Left ventricle myocardium inferior (tissue), 1 donor: ENCODE data around the gene CCDC77. TPM values are rescaled to one million over a fixed set of nuclear protein-coding genes. Genes with fewer than 3 reads are reported as not detected.
A peak's percentile ranks its signal among the peaks of the same experiment; 100 is the strongest.

ENCODE experiments used
- DNase-seq: peaks from one replicate; pipeline ENCODE4 v3.0.0-alpha.2; 2020
- H3K27ac ChIP-seq: fragments of 200-600 bp; replicated peaks from 2 replicates; pipeline ENCODE4 v1.8.0; 2021
- H3K27me3 ChIP-seq: fragments of 200-600 bp; 2 replicates; pipeline ENCODE4 v1.8.0; 2021; ENCODE audit warnings: low read depth
- H3K36me3 ChIP-seq: fragments of 200-600 bp; 2 replicates; pipeline ENCODE4 v1.8.0; 2021
- H3K4me1 ChIP-seq: fragments of 200-600 bp; 2 replicates; pipeline ENCODE4 v1.8.0; 2021
- H3K4me3 ChIP-seq: fragments of 200-600 bp; 2 replicates; pipeline ENCODE4 v1.8.0; 2021; ENCODE audit warnings: mild to moderate bottlenecking, moderate library complexity
- H3K9me3 ChIP-seq: fragments of 200-600 bp; replicated peaks from 2 replicates; pipeline ENCODE4 v1.8.0; 2021
- CTCF ChIP-seq: fragments of 200-600 bp; IDR thresholded peaks from 2 replicates; pipeline ENCODE4 v1.8.0; 2021; ENCODE audit warnings: antibody characterized with exemption, mild to moderate bottlenecking, borderline replicate concordance
- intact Hi-C: fragments of 100-400 bp; cut with micrococcal nuclease; formaldehyde crosslinking; loops from one replicate; pipeline ENCODE4 v1.11.0; 2022
- total RNA-seq: library from RNA; stranded (reverse); fragmentation: NEBNext Ultra II Directional; extraction: Animal tissue kit (Norgen Biotek cat#: 25700); gene quantifications from one replicate; pipeline ENCODE4 v1.2.1, GENCODE V29; 2021
- donor health status: DM: no; HTN: yes; CAD: no; lungs with severe emphysema.

CCDC77 gene
- total RNA-seq, 1 donor from 2014 or later, result 4.8 TPM

GRCh38 chr12:479161-479560 lies 77.7 kb downstream of the CCDC77 start:
- DNase-seq, result no peak
- intact Hi-C loops, result no loop called here
- peaks cover 73% of the 10 kb centered on the region for H3K4me1 ChIP-seq
- no peaks in the 10 kb centered on the region for H3K36me3 ChIP-seq
- H3K9me3 ChIP-seq, result no peaks in the 10 kb centered on the region
- H3K4me3 ChIP-seq, result no peak overlapping the region
- H3K27ac ChIP-seq, result peak overlapping the region; percentile 90
- TF ChIP-seq CTCF, result no peak
- no peaks in the 10 kb centered on the region for H3K27me3 ChIP-seq

GRCh38 chr12:480831-481816 lies 79.7 kb downstream of the CCDC77 start:
- Histone ChIP-seq H3K4me3 (peak overlapping the region; percentile 27), H3K27me3 (no peaks in the 10 kb centered on the region), H3K27ac (peak overlapping the region; percentile 90), H3K9me3 (no peaks in the 10 kb centered on the region), H3K4me1 (peaks cover 60% of the 10 kb centered on the region), H3K36me3 (no peaks in the 10 kb centered on the region)
- TF ChIP-seq CTCF, result no peak
- peak; percentile 77 for DNase-seq
- intact Hi-C loops, result no loop called here

- no peaks in the 10 kb centered on the region for H3K27me3 ChIP-seq
- H3K36me3 ChIP-seq, result no peaks in the 10 kb centered on the region
- H3K9me3 ChIP-seq, result no peaks in the 10 kb centered on the region
- peak overlapping the region; percentile 90 for H3K27ac ChIP-seq
- no peak for TF ChIP-seq CTCF
- DNase-seq, result no peak
- peak overlapping the region; percentile 27 for H3K4me3 ChIP-seq
- intact Hi-C loops, result no loop called here
- peaks cover 52% of the 10 kb centered on the region for H3K4me1 ChIP-seq
These were observed 80.6 kb downstream of the CCDC77 start for GRCh38 chr12:482061-482460.

GRCh38 chr12:484096-484495 lies 82.7 kb downstream of the CCDC77 start:
- TF ChIP-seq CTCF, result no peak
- Histone ChIP-seq H3K36me3 (no peaks in the 10 kb centered on the region), H3K4me3 (no peak overlapping the region), H3K4me1 (peaks cover 34% of the 10 kb centered on the region), H3K9me3 (peaks cover 13% of the 10 kb centered on the region), H3K27me3 (no peaks in the 10 kb centered on the region), H3K27ac (no peak overlapping the region)
- intact Hi-C loops, result no loop called here
- no peak for DNase-seq

- intact Hi-C loops, result no loop called here
- H3K4me3 ChIP-seq, result no peak overlapping the region
- no peak for DNase-seq
- no peak overlapping the region for H3K27ac ChIP-seq
- H3K27me3 ChIP-seq, result no peaks in the 10 kb centered on the region
- H3K36me3 ChIP-seq, result no peaks in the 10 kb centered on the region
- TF ChIP-seq CTCF, result no peak
- peaks cover 8% of the 10 kb centered on the region for H3K4me1 ChIP-seq
- H3K9me3 ChIP-seq, result peaks cover 36% of the 10 kb centered on the region
These were observed 88.8 kb downstream of the CCDC77 start for GRCh38 chr12:490260-490659.

Other genes starting within 250 kb of the CCDC77 start
- 1.2 TPM for gene SLC6A12, start 187.5 kb upstream of the CCDC77 start, total RNA-seq
- gene SLC6A13, start 138.8 kb upstream of the CCDC77 start, total RNA-seq, result 1.8 TPM
- 28.2 TPM for gene KDM5A, start 12.3 kb upstream of the CCDC77 start, total RNA-seq
- 43.4 TPM for gene B4GALNT3, start 58.3 kb downstream of the CCDC77 start, total RNA-seq